HepG2 (cell line): Measurements from ENCODE around the gene LDAF1. TPM values are rescaled to one million over a fixed set of nuclear protein-coding genes. Genes with fewer than 3 reads are reported as not detected.

Experiments
- ATAC-seq: fragments of 200-7000 bp; cut with Tn5 transposase; 3 replicates; pipeline ENCODE4 v1.9.1; 2020; ENCODE audit warnings: mild to moderate bottlenecking, moderate library complexity
- BruUV-seq: library from RNA; stranded (reverse); fragments of 400-500 nt; replicated peaks from 2 replicates; lab custom pipeline; 2021; lab: Mats Ljungman, UMichigan
- CTCF ChIA-PET: fragments of 300-600 bp; formaldehyde crosslinking; extraction: SDS; loops from one replicate; lab custom pipeline; 2021; ENCODE audit warnings: low total read pairs, inconsistent platforms, low intra/inter-chr PET ratio; lab: Yijun Ruan, JAX
- POLR2A ChIA-PET: fragments of 350-600 bp; sonication (Branson Sonifier 250); formaldehyde crosslinking; loops from one replicate; lab custom pipeline; 2020; ENCODE audit warnings: antibody characterized with exemption, inconsistent platforms; lab: Yijun Ruan, JAX
- DNase-seq: peaks from one replicate; pipeline ENCODE4 v3.0.0-alpha.2; 2015; ENCODE audit warnings: low spot score
- FAIRE-seq: peaks from 3 replicates; lab custom pipeline; 2011; peaks lifted over from hg19 to GRCh38; lab: Jason Lieb, UNC
- H2AFZ ChIP-seq: one replicate; pipeline ENCODE4 v1.6.1; 2011; ENCODE audit warnings: low read length, inconsistent platforms
- H3K27ac ChIP-seq: fragments of 300-600 bp; 3 replicates; pipeline ENCODE4 v1.8.0; 2011; ENCODE audit warnings: mixed run types, mild to moderate bottlenecking, mixed read lengths, low read length, inconsistent platforms; ENCODE audit not compliant: insufficient read depth; ENCODE audit errors: extremely low read length
- H3K27me3 ChIP-seq, 2 experiments: fragments of 200-600 bp in 1 of 2; 2 replicates in 1 of 2; 3 replicates in 1 of 2; pipeline versions ENCODE4 v1.6.0 to v1.8.0; 2011; ENCODE audit warnings: low read length in 2 of 2, mild to moderate bottlenecking in 2 of 2, moderate library complexity in 2 of 2, inconsistent platforms in 1 of 2; ENCODE audit not compliant: insufficient read depth in 2 of 2, control insufficient read depth in 1 of 2
- H3K36me3 ChIP-seq, 2 experiments: fragments of 200-600 bp in 1 of 2; replicated peaks in 1 of 2; 2 replicates in 1 of 2; 3 replicates in 1 of 2; pipeline versions ENCODE4 v1.5.1 to v1.8.0; 2011; ENCODE audit warnings: low read length in 2 of 2, inconsistent platforms in 1 of 2; ENCODE audit not compliant: insufficient read depth in 2 of 2, control insufficient read depth in 1 of 2
- H3K4me1 ChIP-seq: 2 replicates; pipeline ENCODE4 v1.5.1; 2012; ENCODE audit warnings: low read length, inconsistent platforms; ENCODE audit not compliant: insufficient read depth
- H3K4me2 ChIP-seq: 2 replicates; pipeline ENCODE4 v1.6.0; 2011; ENCODE audit warnings: low read depth, low read length, inconsistent platforms
- H3K4me3 ChIP-seq, 3 experiments: fragments of 200-600 bp in 1 of 3; sonication (generic), shearing (Covaris generic) in 1 of 3; replicated peaks in 1 of 3; 2 replicates each; pipeline ENCODE4 v1.5.1; 2011 to 2016; ENCODE audit warnings: low read length in 3 of 3, inconsistent platforms in 2 of 3, low read depth in 2 of 3, mild to moderate bottlenecking in 2 of 3, control low read depth in 1 of 3, mixed read lengths in 1 of 3; ENCODE audit not compliant: insufficient read depth in 1 of 3
- H3K79me2 ChIP-seq: one replicate; pipeline ENCODE4 v1.6.1; 2011; ENCODE audit warnings: low read length, inconsistent platforms; ENCODE audit not compliant: insufficient read depth
- H3K9ac ChIP-seq: 2 replicates; pipeline ENCODE4 v1.6.0; 2011; ENCODE audit warnings: mild to moderate bottlenecking, low read depth, low read length, inconsistent platforms; ENCODE audit not compliant: insufficient read depth
- H3K9me3 ChIP-seq: 2 replicates; pipeline ENCODE4 v1.5.1; 2012; ENCODE audit warnings: mild to moderate bottlenecking, low read length
- H4K20me1 ChIP-seq: 2 replicates; pipeline ENCODE4 v1.6.0; 2011; ENCODE audit warnings: inconsistent platforms, mild to moderate bottlenecking, low read length, moderate library complexity; ENCODE audit not compliant: insufficient read depth
- ATM ChIP-seq: fragments of 450-650 bp; IDR thresholded peaks from 2 replicates; pipeline ENCODE4 v1.7.1; 2017; ENCODE audit warnings: mild to moderate bottlenecking, borderline replicate concordance
- BHLHE40 ChIP-seq: IDR thresholded peaks from 2 replicates; pipeline ENCODE4 v1.6.1; 2011; ENCODE audit warnings: low read length, improper control_type of control experiment
- GTF2F1 ChIP-seq: fragments of 150-350 bp; IDR thresholded peaks from 2 replicates; pipeline ENCODE4 v1.6.1; 2014; ENCODE audit warnings: low read length
- GTF3A ChIP-seq: sonication (generic); formaldehyde crosslinking; conservative IDR thresholded peaks from 2 replicates; pipeline ENCODE4 v1.4.0; 2020; ENCODE audit warnings: mild to moderate bottlenecking, missing genetic modification reagents
- NFKB2 ChIP-seq: sonication (generic); formaldehyde crosslinking; IDR thresholded peaks from 2 replicates; pipeline ENCODE4 v1.4.0; 2020; ENCODE audit warnings: missing genetic modification reagents, borderline replicate concordance
- NKX3-1 ChIP-seq: sonication (generic); formaldehyde crosslinking; IDR thresholded peaks from 2 replicates; pipeline ENCODE4 v1.5.0; 2020; ENCODE audit warnings: missing genetic modification reagents
- POLR2AphosphoS2 ChIP-seq: IDR thresholded peaks from 2 replicates; pipeline ENCODE4 v1.6.1; 2011; ENCODE audit warnings: low read depth, low read length, improper control_type of control experiment
- SNAPC2 ChIP-seq: sonication (generic); formaldehyde crosslinking; IDR thresholded peaks from 2 replicates; pipeline ENCODE4 v1.8.1; 2022; ENCODE audit warnings: mild to moderate bottlenecking, missing genetic modification reagents
- TEAD2 ChIP-seq: sonication (generic); formaldehyde crosslinking; IDR thresholded peaks from 2 replicates; pipeline ENCODE4 v1.9.0; 2021; ENCODE audit warnings: missing genetic modification reagents
- ZNF17 ChIP-seq: sonication (generic); formaldehyde crosslinking; IDR thresholded peaks from 2 replicates; pipeline ENCODE4 v1.5.0; 2020; ENCODE audit warnings: mild to moderate bottlenecking, missing genetic modification reagents
- ZNF224 ChIP-seq: sonication (generic); formaldehyde crosslinking; IDR thresholded peaks from 2 replicates; pipeline ENCODE4 v1.5.0; 2020; ENCODE audit warnings: mild to moderate bottlenecking, missing genetic modification reagents
- ZNF260 ChIP-seq: sonication (generic); formaldehyde crosslinking; IDR thresholded peaks from 2 replicates; pipeline ENCODE4 v1.4.0; 2020; ENCODE audit warnings: missing genetic modification reagents, low read depth, mild to moderate bottlenecking, borderline replicate concordance
- ZNF547 ChIP-seq: sonication (generic); formaldehyde crosslinking; IDR thresholded peaks from 2 replicates; pipeline ENCODE4 v1.5.1; 2020; ENCODE audit warnings: mild to moderate bottlenecking, missing genetic modification reagents
- ZNF576 ChIP-seq: sonication (generic); formaldehyde crosslinking; IDR thresholded peaks from 2 replicates; pipeline ENCODE4 v1.4.0; 2020; ENCODE audit warnings: mild to moderate bottlenecking, missing genetic modification reagents
- WGBS: methylation state at CpG from one replicate; pipeline ENCODE4 v1.1.6; 2017; ENCODE audit warnings: low lambda C conversion rate; 5-methylcytosine and 5-hydroxymethylcytosine counted together
- in situ Hi-C: cut with HindIII; loops from 2 replicates; pipeline ENCODE4 v1.10.0; 2017; ENCODE audit warnings: low pct_unique_long_range_greater_than_20kb; ENCODE audit not compliant: extremely low pct_ligation_motif_present
- intact Hi-C: fragments of 100-400 bp; cut with micrococcal nuclease; formaldehyde crosslinking; loops from one replicate; pipeline ENCODE4 v1.10.0; 2022; ENCODE audit not compliant: unreplicated experiment
- polyA plus RNA-seq, 8 experiments: library from polyadenylated mRNA; depleted of rRNA in 3 of 8; stranded (reverse) in 7 of 8; unstranded in 1 of 8; fragments of >200 nt; fragmentation: Illumina TruSeq in 4 of 8; extraction: Trizol in 4 of 8; gene quantifications; 2 replicates each; pipeline versions ENCODE4 v1.2.1 to v1.2.3, GENCODE V29; 2011 to 2016; ENCODE audit warnings: low read depth in 4 of 8, missing spikeins in 1 of 8, mixed read lengths in 1 of 8; ENCODE audit not compliant: insufficient read depth in 1 of 8
- total RNA-seq, 5 experiments: library from RNA; depleted of rRNA; stranded (reverse); fragments of >200 nt; fragmentation: Illumina TruSeq; extraction: Trizol; gene quantifications; 2 replicates each; pipeline ENCODE4 v1.2.3, GENCODE V29; 2016; ENCODE audit warnings: low read depth in 1 of 5
- TF ChIP-seq, protein P1 (sequence below): IDR thresholded peaks from 2 replicates; pipeline ENCODE4 v1.6.1; 2016
- TF ChIP-seq, protein P2 (sequence below): sonication (generic); formaldehyde crosslinking; IDR thresholded peaks from one replicate; pipeline ENCODE4 v1.5.1; 2020; ENCODE audit warnings: mild to moderate bottlenecking, missing genetic modification reagents; ENCODE audit errors: not compliant biosample characterization

Gene LDAF1
- total and polyA plus RNA-seq, 2 of the 13 experiments (the other 11 are each of a cell fraction or from before 2014, with no cell fraction given), result 6.3 to 7.5 TPM

GRCh38 chr16:21197112-21197511, 38.6 kb downstream of the LDAF1 start:
- DNase-seq (no peak), ATAC-seq (no peak), FAIRE-seq (no peak)
- Histone ChIP-seq H3K9ac (no peak overlapping the region), H4K20me1 (no peaks in the 10 kb centered on the region), H3K4me3 (no peak overlapping the region), H3K27me3 (peaks cover 5 to 58% of the 10 kb centered on the region in 2 experiments; a peak in 4 of 5 replicates), H3K79me2 (no peaks in the 10 kb centered on the region), H3K9me3 (no peaks in the 10 kb centered on the region), H2AFZ (no peak overlapping the region), H3K4me2 (no peak overlapping the region), H3K4me1 (no peaks in the 10 kb centered on the region), H3K27ac (no peak overlapping the region), H3K36me3 (no peaks in the 10 kb centered on the region)
- CTCF ChIA-PET, result no interaction called here
- POLR2A ChIA-PET, result interaction anchor here (1.0 kb wide), 1 partner anchor 64 kb away, joined by 4 read pairs; no protein-coding TSS in a partner anchor
- in situ Hi-C loops (no loop called here), intact Hi-C loops (no loop called here)
- WGBS, result 0% methylated on average over 1 of the region's 1 CpG
- no TSS peak for BruUV-seq
- TF ChIP-seq TEAD2 (no peak), NKX3-1 (CRISPR knock-in tag) (no peak), POLR2AphosphoS2 (no peak), ZNF17 (CRISPR knock-in tag) (no peak), ZNF224 (CRISPR knock-in tag) (no peak), NFKB2 (CRISPR knock-in tag) (no peak), SNAPC2 (CRISPR knock-in tag) (no peak), ZNF260 (CRISPR knock-in tag) (no peak), ZNF576 (no peak), ATM (no peak), BHLHE40 (no peak), ZNF547 (no peak), GTF2F1 (no peak), GTF3A (CRISPR knock-in tag) (no peak)
- TF ChIP-seq, protein P1, sequence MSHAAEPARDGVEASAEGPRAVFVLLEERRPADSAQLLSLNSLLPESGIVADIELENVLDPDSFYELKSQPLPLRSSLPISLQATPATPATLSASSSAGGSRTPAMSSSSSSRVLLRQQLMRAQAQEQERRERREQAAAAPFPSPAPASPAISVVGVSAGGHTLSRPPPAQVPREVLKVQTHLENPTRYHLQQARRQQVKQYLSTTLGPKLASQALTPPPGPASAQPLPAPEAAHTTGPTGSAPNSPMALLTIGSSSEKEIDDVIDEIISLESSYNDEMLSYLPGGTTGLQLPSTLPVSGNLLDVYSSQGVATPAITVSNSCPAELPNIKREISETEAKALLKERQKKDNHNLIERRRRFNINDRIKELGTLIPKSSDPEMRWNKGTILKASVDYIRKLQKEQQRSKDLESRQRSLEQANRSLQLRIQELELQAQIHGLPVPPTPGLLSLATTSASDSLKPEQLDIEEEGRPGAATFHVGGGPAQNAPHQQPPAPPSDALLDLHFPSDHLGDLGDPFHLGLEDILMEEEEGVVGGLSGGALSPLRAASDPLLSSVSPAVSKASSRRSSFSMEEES (CRISPR knock-in tag), result no peak
- TF ChIP-seq, protein P2, sequence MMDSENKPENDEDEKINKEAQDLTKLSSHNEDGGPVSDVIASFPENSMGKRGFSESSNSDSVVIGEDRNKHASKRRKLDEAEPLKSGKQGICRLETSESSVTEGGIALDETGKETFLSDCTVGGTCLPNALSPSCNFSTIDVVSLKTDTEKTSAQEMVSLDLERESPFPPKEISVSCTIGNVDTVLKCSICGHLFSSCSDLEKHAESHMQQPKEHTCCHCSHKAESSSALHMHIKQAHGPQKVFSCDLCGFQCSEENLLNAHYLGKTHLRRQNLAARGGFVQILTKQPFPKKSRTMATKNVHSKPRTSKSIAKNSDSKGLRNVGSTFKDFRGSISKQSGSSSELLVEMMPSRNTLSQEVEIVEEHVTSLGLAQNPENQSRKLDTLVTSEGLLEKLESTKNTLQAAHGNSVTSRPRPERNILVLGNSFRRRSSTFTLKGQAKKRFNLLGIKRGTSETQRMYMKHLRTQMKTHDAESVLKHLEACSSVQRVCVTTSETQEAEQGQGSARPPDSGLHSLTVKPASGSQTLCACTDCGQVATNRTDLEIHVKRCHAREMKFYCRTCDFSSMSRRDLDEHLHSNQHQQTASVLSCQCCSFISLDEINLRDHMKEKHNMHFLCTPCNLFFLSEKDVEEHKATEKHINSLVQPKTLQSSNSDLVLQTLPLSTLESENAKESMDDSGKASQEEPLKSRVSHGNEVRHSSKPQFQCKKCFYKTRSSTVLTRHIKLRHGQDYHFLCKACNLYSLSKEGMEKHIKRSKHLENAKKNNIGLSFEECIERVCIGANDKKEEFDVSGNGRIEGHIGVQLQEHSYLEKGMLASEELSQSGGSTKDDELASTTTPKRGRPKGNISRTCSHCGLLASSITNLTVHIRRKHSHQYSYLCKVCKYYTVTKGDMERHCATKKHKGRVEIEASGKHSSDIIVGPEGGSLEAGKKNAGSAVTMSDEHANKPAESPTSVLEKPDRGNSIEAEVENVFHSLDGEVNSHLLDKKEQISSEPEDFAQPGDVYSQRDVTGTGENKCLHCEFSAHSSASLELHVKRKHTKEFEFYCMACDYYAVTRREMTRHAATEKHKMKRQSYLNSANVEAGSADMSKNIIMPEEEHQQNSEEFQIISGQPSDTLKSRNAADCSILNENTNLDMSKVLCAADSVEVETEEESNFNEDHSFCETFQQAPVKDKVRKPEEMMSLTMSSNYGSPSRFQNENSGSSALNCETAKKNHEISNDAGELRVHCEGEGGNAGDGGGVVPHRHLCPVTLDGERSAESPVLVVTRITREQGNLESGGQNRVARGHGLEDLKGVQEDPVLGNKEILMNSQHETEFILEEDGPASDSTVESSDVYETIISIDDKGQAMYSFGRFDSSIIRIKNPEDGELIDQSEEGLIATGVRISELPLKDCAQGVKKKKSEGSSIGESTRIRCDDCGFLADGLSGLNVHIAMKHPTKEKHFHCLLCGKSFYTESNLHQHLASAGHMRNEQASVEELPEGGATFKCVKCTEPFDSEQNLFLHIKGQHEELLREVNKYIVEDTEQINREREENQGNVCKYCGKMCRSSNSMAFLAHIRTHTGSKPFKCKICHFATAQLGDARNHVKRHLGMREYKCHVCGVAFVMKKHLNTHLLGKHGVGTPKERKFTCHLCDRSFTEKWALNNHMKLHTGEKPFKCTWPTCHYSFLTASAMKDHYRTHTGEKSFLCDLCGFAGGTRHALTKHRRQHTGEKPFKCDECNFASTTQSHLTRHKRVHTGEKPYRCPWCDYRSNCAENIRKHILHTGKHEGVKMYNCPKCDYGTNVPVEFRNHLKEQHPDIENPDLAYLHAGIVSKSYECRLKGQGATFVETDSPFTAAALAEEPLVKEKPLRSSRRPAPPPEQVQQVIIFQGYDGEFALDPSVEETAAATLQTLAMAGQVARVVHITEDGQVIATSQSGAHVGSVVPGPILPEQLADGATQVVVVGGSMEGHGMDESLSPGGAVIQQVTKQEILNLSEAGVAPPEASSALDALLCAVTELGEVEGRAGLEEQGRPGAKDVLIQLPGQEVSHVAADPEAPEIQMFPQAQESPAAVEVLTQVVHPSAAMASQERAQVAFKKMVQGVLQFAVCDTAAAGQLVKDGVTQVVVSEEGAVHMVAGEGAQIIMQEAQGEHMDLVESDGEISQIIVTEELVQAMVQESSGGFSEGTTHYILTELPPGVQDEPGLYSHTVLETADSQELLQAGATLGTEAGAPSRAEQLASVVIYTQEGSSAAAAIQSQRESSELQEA (CRISPR knock-in tag), result no peak
